ENCODE data around the gene ADAM17.

DNA sequence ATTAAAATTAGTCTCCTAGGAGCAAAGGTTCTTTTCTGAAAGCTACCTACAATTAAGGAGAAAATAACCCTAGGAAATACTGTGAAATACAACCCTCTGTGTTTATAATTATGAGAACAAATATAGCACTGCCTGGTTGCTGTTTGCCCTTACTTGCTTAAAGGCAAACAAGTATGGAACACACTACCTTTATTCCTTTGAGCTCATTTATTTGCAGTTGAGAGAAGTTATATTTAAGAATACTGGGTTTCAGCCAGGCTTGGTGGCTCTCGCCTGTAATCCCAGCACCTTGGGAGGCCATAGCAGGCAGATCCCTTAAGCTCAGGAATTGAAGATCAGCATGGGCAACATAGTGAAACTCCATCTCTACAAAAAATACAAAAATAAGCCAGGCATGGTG is 104.4 kb downstream of the ADAM17 start:
- TF ChIP-seq, protein P1, sequence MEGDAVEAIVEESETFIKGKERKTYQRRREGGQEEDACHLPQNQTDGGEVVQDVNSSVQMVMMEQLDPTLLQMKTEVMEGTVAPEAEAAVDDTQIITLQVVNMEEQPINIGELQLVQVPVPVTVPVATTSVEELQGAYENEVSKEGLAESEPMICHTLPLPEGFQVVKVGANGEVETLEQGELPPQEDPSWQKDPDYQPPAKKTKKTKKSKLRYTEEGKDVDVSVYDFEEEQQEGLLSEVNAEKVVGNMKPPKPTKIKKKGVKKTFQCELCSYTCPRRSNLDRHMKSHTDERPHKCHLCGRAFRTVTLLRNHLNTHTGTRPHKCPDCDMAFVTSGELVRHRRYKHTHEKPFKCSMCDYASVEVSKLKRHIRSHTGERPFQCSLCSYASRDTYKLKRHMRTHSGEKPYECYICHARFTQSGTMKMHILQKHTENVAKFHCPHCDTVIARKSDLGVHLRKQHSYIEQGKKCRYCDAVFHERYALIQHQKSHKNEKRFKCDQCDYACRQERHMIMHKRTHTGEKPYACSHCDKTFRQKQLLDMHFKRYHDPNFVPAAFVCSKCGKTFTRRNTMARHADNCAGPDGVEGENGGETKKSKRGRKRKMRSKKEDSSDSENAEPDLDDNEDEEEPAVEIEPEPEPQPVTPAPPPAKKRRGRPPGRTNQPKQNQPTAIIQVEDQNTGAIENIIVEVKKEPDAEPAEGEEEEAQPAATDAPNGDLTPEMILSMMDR (IDR thresholded peaks at IDR 0.05), result no peak
- TF ChIP-seq JUN (IDR thresholded peaks at IDR 0.05) (no peak), POLR2A (IDR thresholded peaks at IDR 0.05; ENCODE audit: low read length) (no peak), BHLHE40 (IDR thresholded peaks at IDR 0.05; ENCODE audit: low read depth, low read length) (no peak), SMC3 (IDR thresholded peaks at IDR 0.05) (no peak), HDAC2 (IDR thresholded peaks at IDR 0.05) (no peak)
- TF ChIP-seq, protein P2, sequence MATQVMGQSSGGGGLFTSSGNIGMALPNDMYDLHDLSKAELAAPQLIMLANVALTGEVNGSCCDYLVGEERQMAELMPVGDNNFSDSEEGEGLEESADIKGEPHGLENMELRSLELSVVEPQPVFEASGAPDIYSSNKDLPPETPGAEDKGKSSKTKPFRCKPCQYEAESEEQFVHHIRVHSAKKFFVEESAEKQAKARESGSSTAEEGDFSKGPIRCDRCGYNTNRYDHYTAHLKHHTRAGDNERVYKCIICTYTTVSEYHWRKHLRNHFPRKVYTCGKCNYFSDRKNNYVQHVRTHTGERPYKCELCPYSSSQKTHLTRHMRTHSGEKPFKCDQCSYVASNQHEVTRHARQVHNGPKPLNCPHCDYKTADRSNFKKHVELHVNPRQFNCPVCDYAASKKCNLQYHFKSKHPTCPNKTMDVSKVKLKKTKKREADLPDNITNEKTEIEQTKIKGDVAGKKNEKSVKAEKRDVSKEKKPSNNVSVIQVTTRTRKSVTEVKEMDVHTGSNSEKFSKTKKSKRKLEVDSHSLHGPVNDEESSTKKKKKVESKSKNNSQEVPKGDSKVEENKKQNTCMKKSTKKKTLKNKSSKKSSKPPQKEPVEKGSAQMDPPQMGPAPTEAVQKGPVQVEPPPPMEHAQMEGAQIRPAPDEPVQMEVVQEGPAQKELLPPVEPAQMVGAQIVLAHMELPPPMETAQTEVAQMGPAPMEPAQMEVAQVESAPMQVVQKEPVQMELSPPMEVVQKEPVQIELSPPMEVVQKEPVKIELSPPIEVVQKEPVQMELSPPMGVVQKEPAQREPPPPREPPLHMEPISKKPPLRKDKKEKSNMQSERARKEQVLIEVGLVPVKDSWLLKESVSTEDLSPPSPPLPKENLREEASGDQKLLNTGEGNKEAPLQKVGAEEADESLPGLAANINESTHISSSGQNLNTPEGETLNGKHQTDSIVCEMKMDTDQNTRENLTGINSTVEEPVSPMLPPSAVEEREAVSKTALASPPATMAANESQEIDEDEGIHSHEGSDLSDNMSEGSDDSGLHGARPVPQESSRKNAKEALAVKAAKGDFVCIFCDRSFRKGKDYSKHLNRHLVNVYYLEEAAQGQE (IDR thresholded peaks at IDR 0.05), result no peak
